Right atrium auricular region (tissue), 2 donors: Measurements from ENCODE around the gene ARX. TPM values are rescaled to one million over a fixed set of nuclear protein-coding genes. Genes with fewer than 3 reads are reported as not detected.

ENCODE experiments used
- DNase-seq: peaks from one replicate; pipeline ENCODE4 v3.0.0-alpha.2; 2019; ENCODE audit warnings: low spot score
- H3K27ac ChIP-seq, 2 donors: fragments of 200-600 bp; sonication (generic); 1 replicate in 1 of 2; 2 replicates in 1 of 2; pipeline ENCODE4 v1.5.1; 2016 to 2019
- H3K27me3 ChIP-seq, 2 donors: fragments of 200-600 bp; sonication (generic); one replicate each; pipeline versions ENCODE4 v1.5.1 to v1.6.0; 2017 to 2019
- H3K36me3 ChIP-seq: fragments of 200-600 bp; sonication (generic); one replicate; pipeline ENCODE4 v1.5.1; 2016
- H3K4me1 ChIP-seq, 2 donors: fragments of 200-600 bp; sonication (generic); one replicate each; pipeline versions ENCODE4 v1.5.1 to v1.6.0; 2017 to 2019
- H3K4me3 ChIP-seq, 2 donors: fragments of 200-600 bp; sonication (generic); 1 replicate in 1 of 2; 2 replicates in 1 of 2; pipeline ENCODE4 v1.5.1; 2017 to 2019; ENCODE audit warnings: mild to moderate bottlenecking in 1 of 2, moderate library complexity in 1 of 2
- H3K9me3 ChIP-seq, 2 donors: fragments of 200-600 bp; sonication (generic); one replicate each; pipeline ENCODE4 v1.5.1; 2019
- total RNA-seq, 2 donors: library from RNA; depleted of rRNA; stranded (reverse); fragments of >200 nt; gene quantifications; one replicate each; pipeline ENCODE4 v1.1.0, GENCODE V29; 2016
- TF ChIP-seq, protein P1 (sequence below), 2 donors: fragments of 200-600 bp; sonication (generic); IDR thresholded peaks; one replicate each; pipeline ENCODE4 v1.5.1; 2019; ENCODE audit warnings: antibody characterized with exemption in 2 of 2

Gene ARX
- total RNA-seq, 2 donors from 2014 or later, result not detected

DNA sequence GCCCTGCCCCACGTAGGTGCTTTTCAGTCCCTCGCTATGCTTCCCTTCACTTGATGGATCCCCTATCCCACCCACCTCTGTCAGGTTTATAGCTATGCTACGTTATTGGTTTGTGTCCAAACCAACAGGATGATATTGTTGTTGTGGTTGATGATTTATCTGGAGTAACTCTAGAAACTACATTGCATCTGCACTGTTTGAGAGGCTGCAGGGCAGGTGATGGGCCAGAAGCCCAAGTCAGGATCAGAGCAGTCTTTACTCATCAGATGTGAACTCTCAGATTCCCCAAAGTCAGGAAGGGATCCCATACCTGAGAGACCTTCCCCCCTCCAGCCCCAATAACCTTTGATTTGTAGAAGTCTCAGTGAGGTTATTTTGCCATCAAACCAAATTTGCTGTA is 34.7 kb downstream of the ARX start:
- H3K4me1 ChIP-seq, result no peaks in the 10 kb centered on the region

GRCh38 chrX:24979081-24979480 is 36.7 kb downstream of the ARX start:
- H3K9me3 ChIP-seq, result no peaks in the 10 kb centered on the region
- no peak overlapping the region for H3K4me3 ChIP-seq
- no peak overlapping the region for H3K27ac ChIP-seq
- H3K36me3 ChIP-seq, result no peaks in the 10 kb centered on the region
- H3K4me1 ChIP-seq, result no peaks in the 10 kb centered on the region
- TF ChIP-seq, protein P1, sequence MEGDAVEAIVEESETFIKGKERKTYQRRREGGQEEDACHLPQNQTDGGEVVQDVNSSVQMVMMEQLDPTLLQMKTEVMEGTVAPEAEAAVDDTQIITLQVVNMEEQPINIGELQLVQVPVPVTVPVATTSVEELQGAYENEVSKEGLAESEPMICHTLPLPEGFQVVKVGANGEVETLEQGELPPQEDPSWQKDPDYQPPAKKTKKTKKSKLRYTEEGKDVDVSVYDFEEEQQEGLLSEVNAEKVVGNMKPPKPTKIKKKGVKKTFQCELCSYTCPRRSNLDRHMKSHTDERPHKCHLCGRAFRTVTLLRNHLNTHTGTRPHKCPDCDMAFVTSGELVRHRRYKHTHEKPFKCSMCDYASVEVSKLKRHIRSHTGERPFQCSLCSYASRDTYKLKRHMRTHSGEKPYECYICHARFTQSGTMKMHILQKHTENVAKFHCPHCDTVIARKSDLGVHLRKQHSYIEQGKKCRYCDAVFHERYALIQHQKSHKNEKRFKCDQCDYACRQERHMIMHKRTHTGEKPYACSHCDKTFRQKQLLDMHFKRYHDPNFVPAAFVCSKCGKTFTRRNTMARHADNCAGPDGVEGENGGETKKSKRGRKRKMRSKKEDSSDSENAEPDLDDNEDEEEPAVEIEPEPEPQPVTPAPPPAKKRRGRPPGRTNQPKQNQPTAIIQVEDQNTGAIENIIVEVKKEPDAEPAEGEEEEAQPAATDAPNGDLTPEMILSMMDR (IDR thresholded peaks at IDR 0.05), result no peak
- no peak for DNase-seq
- H3K27me3 ChIP-seq, result no peaks in the 10 kb centered on the region

More for the DNA sequence above, 34.7 kb downstream of the ARX start:
- no peaks in the 10 kb centered on the region for H3K9me3 ChIP-seq
- no peaks in the 10 kb centered on the region for H3K36me3 ChIP-seq
- no peaks in the 10 kb centered on the region for H3K27me3 ChIP-seq
- DNase-seq, result no peak
- no peak overlapping the region for H3K4me3 ChIP-seq
- H3K27ac ChIP-seq, result no peak overlapping the region
- TF ChIP-seq, protein P1 (IDR thresholded peaks at IDR 0.05), result no peak

GRCh38 chrX:24969812-24970211 is 46.0 kb downstream of the ARX start:
- Histone ChIP-seq H3K27me3 (no peaks in the 10 kb centered on the region), H3K36me3 (no peaks in the 10 kb centered on the region), H3K9me3 (peaks cover 0 to 6% of the 10 kb centered on the region in 2 donors), H3K27ac (no peak overlapping the region), H3K4me1 (no peaks in the 10 kb centered on the region), H3K4me3 (no peak overlapping the region)
- no peak for DNase-seq
- TF ChIP-seq, protein P1 (IDR thresholded peaks at IDR 0.05), result no peak

DNA sequence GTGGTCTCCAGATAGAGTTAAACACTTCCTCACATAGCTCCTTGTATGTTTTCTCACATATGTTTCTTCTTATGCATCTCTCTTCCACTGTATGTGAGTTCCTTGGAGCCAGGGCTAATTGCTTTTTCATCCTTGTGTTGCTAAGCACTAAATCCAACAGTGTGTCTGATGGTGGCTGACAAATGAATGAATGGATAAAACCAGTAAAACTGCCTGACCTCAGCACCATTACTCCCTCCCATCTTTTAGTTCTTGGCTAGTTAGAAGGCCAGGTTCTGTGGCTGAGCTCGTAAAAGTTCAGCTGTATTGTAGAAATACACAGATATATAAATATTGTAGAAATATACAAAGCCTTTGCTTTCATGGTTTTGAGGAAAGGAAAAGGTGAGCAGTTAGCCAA is 50.4 kb downstream of the ARX start:
- Histone ChIP-seq H3K36me3 (no peaks in the 10 kb centered on the region), H3K4me3 (no peak overlapping the region), H3K27ac (no peak overlapping the region), H3K27me3 (no peaks in the 10 kb centered on the region), H3K9me3 (peaks cover 0 to 6% of the 10 kb centered on the region in 2 donors), H3K4me1 (no peaks in the 10 kb centered on the region)
- TF ChIP-seq, protein P1 (IDR thresholded peaks at IDR 0.05), result no peak
- no peak for DNase-seq

- no peak overlapping the region for H3K4me3 ChIP-seq
- no peak for DNase-seq
- H3K27ac ChIP-seq, result no peak overlapping the region
- TF ChIP-seq, protein P1 (IDR thresholded peaks at IDR 0.05), result no peak
- no peaks in the 10 kb centered on the region for H3K4me1 ChIP-seq
- H3K9me3 ChIP-seq, result no peaks in the 10 kb centered on the region
- H3K36me3 ChIP-seq, result no peaks in the 10 kb centered on the region
- H3K27me3 ChIP-seq, result no peaks in the 10 kb centered on the region
Observed at GRCh38 chrX:24963823-24964222, 51.9 kb downstream of the ARX start.

DNA sequence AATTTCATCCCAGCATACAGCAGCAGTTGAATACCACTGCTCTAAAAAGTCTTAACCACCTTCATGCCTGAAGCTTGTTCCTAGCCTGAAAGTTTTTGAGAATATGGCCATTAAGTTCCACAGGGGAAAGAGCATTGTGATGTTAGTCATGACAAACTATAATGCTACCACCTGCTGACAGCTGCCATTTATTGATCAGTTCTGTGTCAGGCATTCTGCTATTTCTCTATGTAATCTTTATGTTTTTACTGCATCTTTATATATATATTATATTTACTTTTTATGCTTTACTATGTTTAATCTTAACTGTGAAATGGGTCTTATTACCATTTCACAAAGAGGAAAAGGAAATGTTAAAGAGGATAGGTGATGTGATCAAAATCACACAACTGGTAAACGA is 54.0 kb downstream of the ARX start:
- no peaks in the 10 kb centered on the region for H3K4me1 ChIP-seq
- no peak for DNase-seq
- H3K27ac ChIP-seq, result no peak overlapping the region
- H3K27me3 ChIP-seq, result no peaks in the 10 kb centered on the region
- H3K9me3 ChIP-seq, result no peaks in the 10 kb centered on the region
- TF ChIP-seq, protein P1 (IDR thresholded peaks at IDR 0.05), result no peak
- no peak overlapping the region for H3K4me3 ChIP-seq
- H3K36me3 ChIP-seq, result no peaks in the 10 kb centered on the region
